NB4 (cell line): ENCODE measurements around the gene ADAD2.

Source experiments
- DNase-seq: peaks from one replicate; pipeline ENCODE4 v3.0.0; 2010; ENCODE audit warnings: low read depth
- H3K4me3 ChIP-seq: one replicate; pipeline ENCODE4 v1.5.1; 2011; ENCODE audit warnings: mild to moderate bottlenecking, low read depth, low read length, moderate library complexity
- CTCF ChIP-seq: IDR thresholded peaks from one replicate; pipeline ENCODE4 v1.5.1; 2012; ENCODE audit warnings: low read depth, low read length
- MAX ChIP-seq: IDR thresholded peaks from 2 replicates; pipeline ENCODE4 v1.6.1; 2011; ENCODE audit warnings: low read depth, low read length
- MYC ChIP-seq: IDR thresholded peaks from 2 replicates; pipeline ENCODE4 v1.6.1; 2011; ENCODE audit warnings: low read depth, low read length
- POLR2A ChIP-seq: IDR thresholded peaks from 2 replicates; pipeline ENCODE4 v1.6.1; 2011; ENCODE audit warnings: mild to moderate bottlenecking; ENCODE audit not compliant: insufficient read length; ENCODE audit errors: extremely low read depth

ADAD2 gene

GRCh38 chr16:84241778-84242177 is 50.8 kb downstream of the ADAD2 start:
- H3K4me3 ChIP-seq = no peak overlapping the region
- TF ChIP-seq MAX = no peak
- no peak for TF ChIP-seq MYC
- no peak for TF ChIP-seq CTCF
- TF ChIP-seq POLR2A = no peak
- no peak for DNase-seq

- no peak overlapping the region for H3K4me3 ChIP-seq
- no peak for DNase-seq
- TF ChIP-seq CTCF (no peak), MAX (no peak), MYC (no peak), POLR2A (no peak)
Observed at GRCh38 chr16:84242839-84243238, 51.9 kb downstream of the ADAD2 start.

GRCh38 chr16:84243732-84244131 is 52.8 kb downstream of the ADAD2 start:
- DNase-seq = peak; percentile 29
- H3K4me3 ChIP-seq = no peak overlapping the region
- no peak for TF ChIP-seq MAX
- no peak for TF ChIP-seq CTCF
- no peak for TF ChIP-seq MYC
- no peak for TF ChIP-seq POLR2A

- no peak for DNase-seq
- TF ChIP-seq POLR2A (no peak), MAX (no peak), CTCF (no peak), MYC (no peak)
Observed at GRCh38 chr16:84244728-84245127, 53.8 kb downstream of the ADAD2 start.

GRCh38 chr16:84245956-84246678 is 55.2 kb downstream of the ADAD2 start:
- no peak overlapping the region for H3K4me3 ChIP-seq
- TF ChIP-seq POLR2A = no peak
- no peak for TF ChIP-seq MAX
- no peak for TF ChIP-seq MYC
- no peak for TF ChIP-seq CTCF
- DNase-seq = no peak

More at GRCh38 chr16:84244728-84245127, 53.8 kb downstream of the ADAD2 start:
- H3K4me3 ChIP-seq = no peak overlapping the region

- DNase-seq = peak; percentile 20
- H3K4me3 ChIP-seq = no peak overlapping the region
- no peak for TF ChIP-seq POLR2A
- TF ChIP-seq MAX = no peak
Observed at GRCh38 chr16:84246679-84247077, 55.7 kb downstream of the ADAD2 start.
